WTC11 (cell line): ENCODE data around the gene SCYGR7.

Experiments used
- ETV6 ChIP-seq: sonication (generic); formaldehyde crosslinking; IDR thresholded peaks from 2 replicates; pipeline ENCODE4 v1.8.1; 2022; ENCODE audit warnings: mild to moderate bottlenecking, missing genetic modification reagents
- FOXK1 ChIP-seq: sonication (generic); formaldehyde crosslinking; IDR thresholded peaks from 2 replicates; pipeline ENCODE4 v1.8.0; 2022; ENCODE audit warnings: mild to moderate bottlenecking, moderate library complexity, missing genetic modification reagents
- MYBL2 ChIP-seq: sonication (generic); formaldehyde crosslinking; IDR thresholded peaks from 2 replicates; pipeline ENCODE4 v1.8.1; 2023; ENCODE audit warnings: mild to moderate bottlenecking, moderate library complexity, missing genetic modification reagents
- NFE2L1 ChIP-seq: sonication (generic); formaldehyde crosslinking; IDR thresholded peaks from 2 replicates; pipeline ENCODE4 v1.8.1; 2023; ENCODE audit warnings: missing genetic modification reagents
- SP1 ChIP-seq: sonication (generic); formaldehyde crosslinking; conservative IDR thresholded peaks from 2 replicates; pipeline ENCODE4 v1.8.1; 2022; ENCODE audit warnings: missing genetic modification reagents
- TCF7 ChIP-seq: sonication (generic); formaldehyde crosslinking; IDR thresholded peaks from 2 replicates; pipeline ENCODE4 v1.8.0; 2022; ENCODE audit warnings: mild to moderate bottlenecking, low read depth, missing genetic modification reagents, moderate library complexity
- TF ChIP-seq, protein P1 (sequence below): fragments of 200-600 bp; IDR thresholded peaks from 2 replicates; pipeline ENCODE4 v1.8.0; 2022; ENCODE audit warnings: antibody characterized with exemption
- TF ChIP-seq, protein P2 (sequence below): sonication (generic); formaldehyde crosslinking; IDR thresholded peaks from 2 replicates; pipeline ENCODE4 v1.8.1; 2023; ENCODE audit warnings: mild to moderate bottlenecking, missing genetic modification reagents

DNA sequence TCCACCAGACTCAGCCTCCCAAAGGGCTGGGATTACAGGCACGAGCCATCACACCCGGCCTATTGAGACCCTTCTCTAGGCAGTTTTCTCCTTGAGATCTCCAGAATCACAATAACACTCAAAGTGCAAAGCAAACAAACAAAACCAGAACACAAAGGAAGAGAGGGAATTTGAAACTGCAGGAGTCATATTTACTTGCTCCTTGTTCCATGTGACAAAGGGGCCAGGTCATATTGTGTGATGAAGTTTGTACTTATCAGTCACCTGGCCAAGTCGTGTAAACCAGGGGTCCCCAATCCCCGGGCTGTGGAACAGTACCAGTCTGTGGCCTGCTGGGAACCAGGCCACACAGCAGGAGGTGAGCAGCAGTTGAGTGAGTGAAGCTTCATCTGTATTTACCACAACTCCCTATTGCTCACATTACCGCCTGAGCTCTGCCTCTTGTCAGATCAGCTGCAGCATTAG lies 44.1 kb downstream of the SCYGR7 start:
- TF ChIP-seq, protein P1, sequence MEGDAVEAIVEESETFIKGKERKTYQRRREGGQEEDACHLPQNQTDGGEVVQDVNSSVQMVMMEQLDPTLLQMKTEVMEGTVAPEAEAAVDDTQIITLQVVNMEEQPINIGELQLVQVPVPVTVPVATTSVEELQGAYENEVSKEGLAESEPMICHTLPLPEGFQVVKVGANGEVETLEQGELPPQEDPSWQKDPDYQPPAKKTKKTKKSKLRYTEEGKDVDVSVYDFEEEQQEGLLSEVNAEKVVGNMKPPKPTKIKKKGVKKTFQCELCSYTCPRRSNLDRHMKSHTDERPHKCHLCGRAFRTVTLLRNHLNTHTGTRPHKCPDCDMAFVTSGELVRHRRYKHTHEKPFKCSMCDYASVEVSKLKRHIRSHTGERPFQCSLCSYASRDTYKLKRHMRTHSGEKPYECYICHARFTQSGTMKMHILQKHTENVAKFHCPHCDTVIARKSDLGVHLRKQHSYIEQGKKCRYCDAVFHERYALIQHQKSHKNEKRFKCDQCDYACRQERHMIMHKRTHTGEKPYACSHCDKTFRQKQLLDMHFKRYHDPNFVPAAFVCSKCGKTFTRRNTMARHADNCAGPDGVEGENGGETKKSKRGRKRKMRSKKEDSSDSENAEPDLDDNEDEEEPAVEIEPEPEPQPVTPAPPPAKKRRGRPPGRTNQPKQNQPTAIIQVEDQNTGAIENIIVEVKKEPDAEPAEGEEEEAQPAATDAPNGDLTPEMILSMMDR, result no peak
- no peak for TF ChIP-seq FOXK1 (CRISPR knock-in tag)
- TF ChIP-seq, protein P2, sequence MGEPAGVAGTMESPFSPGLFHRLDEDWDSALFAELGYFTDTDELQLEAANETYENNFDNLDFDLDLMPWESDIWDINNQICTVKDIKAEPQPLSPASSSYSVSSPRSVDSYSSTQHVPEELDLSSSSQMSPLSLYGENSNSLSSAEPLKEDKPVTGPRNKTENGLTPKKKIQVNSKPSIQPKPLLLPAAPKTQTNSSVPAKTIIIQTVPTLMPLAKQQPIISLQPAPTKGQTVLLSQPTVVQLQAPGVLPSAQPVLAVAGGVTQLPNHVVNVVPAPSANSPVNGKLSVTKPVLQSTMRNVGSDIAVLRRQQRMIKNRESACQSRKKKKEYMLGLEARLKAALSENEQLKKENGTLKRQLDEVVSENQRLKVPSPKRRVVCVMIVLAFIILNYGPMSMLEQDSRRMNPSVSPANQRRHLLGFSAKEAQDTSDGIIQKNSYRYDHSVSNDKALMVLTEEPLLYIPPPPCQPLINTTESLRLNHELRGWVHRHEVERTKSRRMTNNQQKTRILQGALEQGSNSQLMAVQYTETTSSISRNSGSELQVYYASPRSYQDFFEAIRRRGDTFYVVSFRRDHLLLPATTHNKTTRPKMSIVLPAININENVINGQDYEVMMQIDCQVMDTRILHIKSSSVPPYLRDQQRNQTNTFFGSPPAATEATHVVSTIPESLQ, result no peak
- TF ChIP-seq TCF7 (CRISPR knock-in tag), result no peak
- TF ChIP-seq ETV6 (CRISPR knock-in tag), result no peak
- no peak for TF ChIP-seq NFE2L1 (CRISPR knock-in tag)
- no peak for TF ChIP-seq SP1
- no peak for TF ChIP-seq MYBL2 (CRISPR knock-in tag)
